Ramos (cell line): Measurements from ENCODE around the gene SAMD1.
"Not testable (repeated sequence)": the region's sequence is repeated elsewhere in the genome, so short reads cannot be mapped to it uniquely, and the experiment has no call there.

Source experiments
- in situ Hi-C: fragments of 300-500 bp; cut with MboI; formaldehyde crosslinking; loops from one replicate; pipeline ENCODE4 v1.14.3; 2022; ENCODE audit warnings: low sequenced_read_pairs; ENCODE audit not compliant: unreplicated experiment

The SAMD1 gene

GRCh38 chr19:14048443-14049153 lies 42.0 kb downstream of the SAMD1 start:
- in situ Hi-C loops, result no loop called here

DNA sequence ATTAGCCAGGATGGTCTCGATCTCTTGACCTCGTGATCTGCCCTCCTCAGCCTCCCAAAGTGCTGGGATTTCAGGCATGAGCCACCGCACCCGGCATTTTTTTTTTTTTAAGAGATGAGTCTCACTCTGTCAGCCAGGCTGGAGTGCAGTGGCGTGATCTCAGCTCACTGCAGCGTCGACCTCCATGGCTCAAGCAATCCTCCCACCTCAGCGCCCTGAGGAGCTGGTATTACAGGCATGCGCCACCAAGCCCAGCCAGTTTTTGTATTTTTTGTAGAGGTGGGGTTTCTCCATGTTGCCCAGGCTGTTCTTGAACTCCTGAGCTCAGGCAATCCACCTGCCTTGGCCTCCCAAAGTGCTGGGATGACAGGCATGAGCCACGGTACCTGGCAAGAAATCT lies 42.7 kb downstream of the SAMD1 start:
- in situ Hi-C loops, result not testable (repeated sequence)

- in situ Hi-C loops, result not testable (repeated sequence)
Observed at GRCh38 chr19:14042659-14043608, 47.6 kb downstream of the SAMD1 start.

DNA sequence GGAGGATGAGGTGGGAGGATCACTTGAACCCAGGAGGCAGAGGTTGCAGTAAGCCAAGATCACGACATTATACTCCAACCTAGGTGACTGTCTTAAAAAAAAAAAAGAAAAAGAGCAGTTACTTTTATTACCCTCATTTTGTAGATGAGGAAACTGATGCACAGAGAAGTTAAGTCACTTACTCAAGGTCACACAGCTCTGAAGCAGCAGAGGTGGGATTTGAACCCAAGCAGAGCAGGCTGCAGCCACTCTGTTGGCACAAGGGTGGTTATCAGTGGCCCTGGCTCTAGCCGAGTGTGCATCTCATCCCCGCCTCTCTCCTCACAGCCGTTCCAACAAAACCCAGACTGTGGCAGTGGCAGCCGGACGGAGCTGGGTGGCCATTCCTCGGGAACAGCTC lies 51.4 kb downstream of the SAMD1 start:
- in situ Hi-C loops, result no loop called here
